Caco-2 (cell line): ENCODE results near the gene CST8. TPM values are rescaled to one million over a fixed set of nuclear protein-coding genes. Genes with fewer than 3 reads are reported as not detected.

ENCODE experiments used
- Bru-seq: library from RNA; stranded (reverse); fragments of 400-500 nt; gene quantifications from one replicate; lab custom pipeline; 2021; lab: Mats Ljungman, UMichigan
- BruChase-seq, 2 experiments: library from RNA; stranded (reverse); fragments of 400-500 nt; gene quantifications; one replicate each; lab custom pipeline; 2021; lab: Mats Ljungman, UMichigan
- BruUV-seq: library from RNA; stranded (reverse); fragments of 400-500 nt; replicated peaks from 2 replicates; lab custom pipeline; 2021; lab: Mats Ljungman, UMichigan
- CTCF ChIA-PET: fragments of 300-600 bp; sonication (Branson Sonifier 250); formaldehyde crosslinking; loops from one replicate; lab custom pipeline; 2022; ENCODE audit warnings: antibody characterized with exemption; lab: Charles Lee
- POLR2A ChIA-PET: fragments of 300-600 bp; sonication (Branson Sonifier 250); formaldehyde crosslinking; loops from one replicate; lab custom pipeline; 2022; ENCODE audit warnings: antibody characterized with exemption; lab: Charles Lee
- DNase-seq, 2 experiments: peaks; one replicate each; pipeline versions ENCODE4 v3.0.0 to v3.0.0-alpha.2; 2020 to 2022
- H3K27me3 ChIP-seq: replicated peaks from 2 replicates; pipeline ENCODE4 v1.6.0; 2011; ENCODE audit warnings: low read length; ENCODE audit not compliant: control insufficient read depth, insufficient read depth
- H3K36me3 ChIP-seq: 2 replicates; pipeline ENCODE4 v1.5.1; 2011; ENCODE audit warnings: low read length; ENCODE audit not compliant: control insufficient read depth, insufficient read depth
- H3K4me1 ChIP-seq: fragments of 250-450 bp; sonication (Bioruptor Pico); 2 replicates; pipeline ENCODE4 v1.5.1; 2020; ENCODE audit warnings: mild to moderate bottlenecking
- H3K4me3 ChIP-seq: 2 replicates; pipeline ENCODE4 v1.5.1; 2011; ENCODE audit warnings: low read depth, mild to moderate bottlenecking, control low read depth, low read length
- H3K9me3 ChIP-seq: fragments of 250-450 bp; sonication (Bioruptor Pico); 2 replicates; pipeline ENCODE4 v1.5.1; 2020; ENCODE audit warnings: mild to moderate bottlenecking, moderate library complexity
- H3K27ac Mint-ChIP-seq: one replicate; pipeline ENCODE4 v1.8.0; 2022; ENCODE audit warnings: mixed read lengths; ENCODE audit not compliant: unreplicated experiment
- H3K27me3 Mint-ChIP-seq: one replicate; pipeline ENCODE4 v1.8.0; 2022; ENCODE audit warnings: mixed read lengths; ENCODE audit not compliant: insufficient read depth, unreplicated experiment
- H3K36me3 Mint-ChIP-seq: one replicate; pipeline ENCODE4 v1.8.0; 2022; ENCODE audit warnings: mild to moderate bottlenecking, mixed read lengths; ENCODE audit not compliant: insufficient read depth, unreplicated experiment
- H3K4me1 Mint-ChIP-seq: one replicate; pipeline ENCODE4 v1.8.0; 2022; ENCODE audit warnings: low read depth, mixed read lengths; ENCODE audit not compliant: unreplicated experiment
- H3K4me3 Mint-ChIP-seq: one replicate; pipeline ENCODE4 v1.8.0; 2022; ENCODE audit warnings: mild to moderate bottlenecking, moderate library complexity, mixed read lengths; ENCODE audit not compliant: unreplicated experiment
- H3K9me3 Mint-ChIP-seq: one replicate; pipeline ENCODE4 v1.8.0; 2022; ENCODE audit warnings: mixed read lengths; ENCODE audit not compliant: unreplicated experiment
- CTCF ChIP-seq, 2 experiments: fragments of 200-600 bp in 1 of 2; IDR thresholded peaks; 1 replicate in 1 of 2; 2 replicates in 1 of 2; pipeline versions ENCODE4 v1.5.1 to v1.8.0; 2011 to 2022; ENCODE audit warnings: antibody characterized with exemption in 1 of 2, control low read depth in 1 of 2, inconsistent platforms in 1 of 2, low read depth in 1 of 2, low read length in 1 of 2, mild to moderate bottlenecking in 1 of 2, moderate library complexity in 1 of 2; ENCODE audit not compliant: insufficient read depth in 1 of 2, severe bottlenecking in 1 of 2, unreplicated experiment in 1 of 2
- intact Hi-C: fragments of 100-400 bp; cut with micrococcal nuclease; formaldehyde crosslinking; loops from one replicate; pipeline ENCODE4 v1.10.0; 2022; ENCODE audit not compliant: unreplicated experiment
- long read RNA-seq: library from polyadenylated mRNA; stranded (forward); transcript quantifications from one replicate; pipeline ENCODE4 v2.0.0, GENCODE V29; 2022
- total RNA-seq: library from RNA; stranded (reverse); gene quantifications from 2 replicates; pipeline ENCODE4 v1.2.3, GENCODE V29; 2022

The CST8 gene
- total RNA-seq (not detected in 2 replicates), Bru-seq, nascent RNA (not detected), BruChase-seq, experiment 1, labeled RNA remaining after a 2-hour chase (not detected), BruChase-seq, experiment 2, labeled RNA remaining after a 6-hour chase (not detected)
- long read RNA-seq: 0 reads

GRCh38 chr20:23490817-23491216 lies at the start of gene CST8:
CST8 (plus strand) TSS chr20:23491117; CDS start chr20:23491668, 551 bp downstream.
- Histone ChIP-seq H3K4me3 (no peak within 1 kb of the TSS), H3K9me3 (no peaks in the 10 kb centered on the region), H3K27me3 (no peaks in the 10 kb centered on the region), H3K4me1 (no peaks in the 10 kb centered on the region), H3K36me3 (no peaks in the 10 kb centered on the region)
- H3K9me3 Mint-ChIP-seq: no peaks in the 10 kb centered on the region
- ChIA-PET POLR2A (no interaction called here), CTCF (no interaction called here)
- H3K4me3 Mint-ChIP-seq: no peak within 1 kb of the TSS
- no peaks in the 10 kb centered on the region for H3K36me3 Mint-ChIP-seq
- no TSS peak for BruUV-seq
- DNase-seq: no peak
- no peak for TF ChIP-seq CTCF (IDR thresholded peaks at IDR 0.05; ENCODE audit: insufficient read depth in 1 of 2, low read depth in 1 of 2, low read length in 1 of 2, severe bottlenecking in 1 of 2, unreplicated experiment in 1 of 2)
- no peaks in the 10 kb centered on the region for H3K4me1 Mint-ChIP-seq
- intact Hi-C loops: no loop called here
- no peak within 1 kb of the TSS for H3K27ac Mint-ChIP-seq
- H3K27me3 Mint-ChIP-seq: no peaks in the 10 kb centered on the region

- H3K9me3 ChIP-seq: no peaks in the 10 kb centered on the region
- no peaks in the 10 kb centered on the region for H3K4me1 Mint-ChIP-seq
- BruUV-seq: no TSS peak
- no peaks in the 10 kb centered on the region for H3K4me1 ChIP-seq
- no peak overlapping the region for H3K4me3 ChIP-seq
- POLR2A ChIA-PET: no interaction called here
- peak; percentile 89 to 90 for TF ChIP-seq CTCF (IDR thresholded peaks at IDR 0.05; ENCODE audit: insufficient read depth in 1 of 2, low read depth in 1 of 2, low read length in 1 of 2, severe bottlenecking in 1 of 2, unreplicated experiment in 1 of 2)
- H3K27me3 ChIP-seq: no peaks in the 10 kb centered on the region
- CTCF ChIA-PET: interaction anchor here (0.7 to 1.0 kb wide), 5 partner anchors 25 to 1233 kb away, joined by 3 to 4 read pairs (median 3); no protein-coding TSS in a partner anchor
- no peaks in the 10 kb centered on the region for H3K27me3 Mint-ChIP-seq
- no peak overlapping the region for H3K4me3 Mint-ChIP-seq
- no peaks in the 10 kb centered on the region for H3K9me3 Mint-ChIP-seq
- DNase-seq: peak; percentile 82 to 83
- H3K36me3 ChIP-seq: no peaks in the 10 kb centered on the region
- H3K36me3 Mint-ChIP-seq: no peaks in the 10 kb centered on the region
- H3K27ac Mint-ChIP-seq: no peak overlapping the region
- intact Hi-C loops: loop anchor here (1.0 kb wide), 1 partner anchor 164 kb away; no protein-coding TSS in a partner anchor
These were observed 49.0 kb upstream of the CST8 start for GRCh38 chr20:23441850-23442313.

- H3K36me3 Mint-ChIP-seq: no peaks in the 10 kb centered on the region
- Histone ChIP-seq H3K9me3 (no peaks in the 10 kb centered on the region), H3K27me3 (no peaks in the 10 kb centered on the region), H3K4me3 (no peak overlapping the region), H3K4me1 (no peaks in the 10 kb centered on the region), H3K36me3 (no peaks in the 10 kb centered on the region)
- no peaks in the 10 kb centered on the region for H3K27me3 Mint-ChIP-seq
- CTCF ChIA-PET: interaction anchor here (0.8 to 1.0 kb wide), 2 partner anchors 165 to 166 kb away, joined by 3 read pairs; no protein-coding TSS in a partner anchor
- H3K4me1 Mint-ChIP-seq: no peaks in the 10 kb centered on the region
- TF ChIP-seq CTCF (IDR thresholded peaks at IDR 0.05; ENCODE audit: insufficient read depth in 1 of 2, low read depth in 1 of 2, low read length in 1 of 2, severe bottlenecking in 1 of 2, unreplicated experiment in 1 of 2): no peak
- no TSS peak for BruUV-seq
- H3K9me3 Mint-ChIP-seq: no peaks in the 10 kb centered on the region
- no peak for DNase-seq
- intact Hi-C loops: loop anchor here (1.0 kb wide), 1 partner anchor 164 kb away; no protein-coding TSS in a partner anchor
- H3K27ac Mint-ChIP-seq: no peak overlapping the region
- no peak overlapping the region for H3K4me3 Mint-ChIP-seq
- POLR2A ChIA-PET: no interaction called here
These were observed 48.5 kb upstream of the CST8 start for GRCh38 chr20:23442436-23442835.
